Natural killer cell (primary cell): ENCODE data around the gene MTUS2. TPM values are rescaled to one million over a fixed set of nuclear protein-coding genes. Genes with fewer than 3 reads are reported as not detected.

Experiments used
- ATAC-seq, 3 donors: fragments of 150-1000 bp in 2 of 3; fragments of 200-7000 bp in 1 of 3; cut with Tn5 transposase; 1 replicate in 1 of 3; 2 replicates in 2 of 3; pipeline ENCODE4 v1.10.0; 2021; ENCODE audit warnings: mild to moderate bottlenecking in 2 of 3, moderate library complexity in 2 of 3
- DNase-seq, 2 donors: peaks; one replicate each; pipeline versions ENCODE4 v3.0.0 to v3.0.0-alpha.2; 2013 to 2021; ENCODE audit warnings: mixed read lengths in 1 of 2
- H3K27ac ChIP-seq: one replicate; pipeline ENCODE4 v1.5.1; 2013; ENCODE audit warnings: mild to moderate bottlenecking, low read length
- H3K27me3 ChIP-seq: one replicate; pipeline ENCODE4 v1.6.1; 2013; ENCODE audit warnings: low read length; ENCODE audit not compliant: control insufficient read depth, insufficient read depth
- H3K36me3 ChIP-seq: one replicate; pipeline ENCODE4 v1.6.1; 2013; ENCODE audit warnings: low read length; ENCODE audit not compliant: control insufficient read depth, insufficient read depth
- H3K4me1 ChIP-seq: one replicate; pipeline ENCODE4 v1.6.1; 2013; ENCODE audit warnings: low read length; ENCODE audit not compliant: control insufficient read depth, insufficient read depth
- H3K4me3 ChIP-seq: one replicate; pipeline ENCODE4 v1.5.1; 2013; ENCODE audit warnings: low read length
- H3K9me3 ChIP-seq: one replicate; pipeline ENCODE4 v1.6.1; 2013; ENCODE audit warnings: low read length; ENCODE audit not compliant: control insufficient read depth, insufficient read depth
- H3K27ac Mint-ChIP-seq, 2 donors: one replicate each; pipeline ENCODE4 v1.8.0; 2022; ENCODE audit warnings: mild to moderate bottlenecking in 2 of 2, mixed read lengths in 2 of 2, moderate library complexity in 1 of 2
- H3K27me3 Mint-ChIP-seq, 2 donors: one replicate each; pipeline ENCODE4 v1.8.0; 2022; ENCODE audit warnings: low read depth in 2 of 2, mixed read lengths in 2 of 2
- H3K36me3 Mint-ChIP-seq: one replicate; pipeline ENCODE4 v1.8.0; 2022; ENCODE audit warnings: mixed read lengths
- H3K4me1 Mint-ChIP-seq, 2 donors: one replicate each; pipeline ENCODE4 v1.8.0; 2022; ENCODE audit warnings: mixed read lengths in 2 of 2
- H3K4me3 Mint-ChIP-seq: one replicate; pipeline ENCODE4 v1.8.0; 2022; ENCODE audit warnings: mild to moderate bottlenecking, moderate library complexity, mixed read lengths
- H3K9me3 Mint-ChIP-seq, 2 donors: one replicate each; pipeline ENCODE4 v1.8.0; 2022; ENCODE audit warnings: mixed read lengths in 2 of 2
- WGBS: methylation state at CpG from one replicate; pipeline ENCODE4 v1.1.7; 2013; ENCODE audit warnings: missing lambda C conversion rate; ENCODE audit not compliant: insufficient coverage; 5-methylcytosine and 5-hydroxymethylcytosine counted together
- intact Hi-C: fragments of 100-400 bp; cut with micrococcal nuclease; formaldehyde crosslinking; loops from one replicate; pipeline ENCODE4 v1.14.2; 2022
- total RNA-seq, 4 donors: library from RNA; stranded (reverse); fragments of 120-200 nt in 1 of 4; gene quantifications; one replicate each; pipeline versions ENCODE4 v1.2.3 to v1.2.4, GENCODE V29; 2013 to 2022
- TF ChIP-seq, protein P1 (sequence below): fragments of 200-600 bp; IDR thresholded peaks from one replicate; pipeline ENCODE4 v1.8.0; 2022; ENCODE audit warnings: antibody characterized with exemption

Gene MTUS2
- total RNA-seq, 3 donors from 2014 or later (not counting 1 experiment from before 2014, with no cell fraction given): not detected

DNA sequence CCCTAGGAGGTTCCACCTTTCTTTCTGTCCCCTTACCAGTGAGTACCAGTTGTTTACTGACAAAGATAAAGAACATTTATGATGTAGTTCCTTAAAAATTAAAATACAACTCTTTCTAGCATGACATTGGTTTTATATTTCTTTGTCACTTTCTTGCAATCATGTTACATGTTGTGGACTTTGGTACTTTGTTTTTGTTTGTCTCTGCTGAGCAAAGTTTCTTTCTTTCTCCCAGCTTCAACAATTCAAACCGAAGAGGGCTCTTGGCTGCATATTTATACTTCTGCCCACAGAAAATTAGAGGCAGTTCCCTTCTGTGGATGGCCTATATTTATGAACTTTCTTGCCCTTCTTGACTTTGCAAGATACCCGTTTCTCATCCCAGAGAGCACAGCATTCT lies 201.2 kb downstream of the MTUS2 start:
- no peak for ATAC-seq
- H3K27me3 Mint-ChIP-seq: no peaks in the 10 kb centered on the region
- WGBS: 63% methylated on average over 2 of the region's 2 CpGs
- H3K27ac ChIP-seq: no peak overlapping the region
- no peaks in the 10 kb centered on the region for H3K9me3 ChIP-seq
- no peaks in the 10 kb centered on the region for H3K36me3 ChIP-seq
- H3K9me3 Mint-ChIP-seq: peaks cover 3 to 15% of the 10 kb centered on the region in 2 donors
- no peak overlapping the region for H3K4me3 Mint-ChIP-seq
- no peaks in the 10 kb centered on the region for H3K27me3 ChIP-seq
- no peaks in the 10 kb centered on the region for H3K4me1 ChIP-seq
- H3K36me3 Mint-ChIP-seq: no peaks in the 10 kb centered on the region
- no peak overlapping the region for H3K27ac Mint-ChIP-seq
- TF ChIP-seq, protein P1, sequence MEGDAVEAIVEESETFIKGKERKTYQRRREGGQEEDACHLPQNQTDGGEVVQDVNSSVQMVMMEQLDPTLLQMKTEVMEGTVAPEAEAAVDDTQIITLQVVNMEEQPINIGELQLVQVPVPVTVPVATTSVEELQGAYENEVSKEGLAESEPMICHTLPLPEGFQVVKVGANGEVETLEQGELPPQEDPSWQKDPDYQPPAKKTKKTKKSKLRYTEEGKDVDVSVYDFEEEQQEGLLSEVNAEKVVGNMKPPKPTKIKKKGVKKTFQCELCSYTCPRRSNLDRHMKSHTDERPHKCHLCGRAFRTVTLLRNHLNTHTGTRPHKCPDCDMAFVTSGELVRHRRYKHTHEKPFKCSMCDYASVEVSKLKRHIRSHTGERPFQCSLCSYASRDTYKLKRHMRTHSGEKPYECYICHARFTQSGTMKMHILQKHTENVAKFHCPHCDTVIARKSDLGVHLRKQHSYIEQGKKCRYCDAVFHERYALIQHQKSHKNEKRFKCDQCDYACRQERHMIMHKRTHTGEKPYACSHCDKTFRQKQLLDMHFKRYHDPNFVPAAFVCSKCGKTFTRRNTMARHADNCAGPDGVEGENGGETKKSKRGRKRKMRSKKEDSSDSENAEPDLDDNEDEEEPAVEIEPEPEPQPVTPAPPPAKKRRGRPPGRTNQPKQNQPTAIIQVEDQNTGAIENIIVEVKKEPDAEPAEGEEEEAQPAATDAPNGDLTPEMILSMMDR: no peak
- intact Hi-C loops: no loop called here
- H3K4me1 Mint-ChIP-seq: no peaks in the 10 kb centered on the region
- DNase-seq: no peak
- no peak overlapping the region for H3K4me3 ChIP-seq

DNA sequence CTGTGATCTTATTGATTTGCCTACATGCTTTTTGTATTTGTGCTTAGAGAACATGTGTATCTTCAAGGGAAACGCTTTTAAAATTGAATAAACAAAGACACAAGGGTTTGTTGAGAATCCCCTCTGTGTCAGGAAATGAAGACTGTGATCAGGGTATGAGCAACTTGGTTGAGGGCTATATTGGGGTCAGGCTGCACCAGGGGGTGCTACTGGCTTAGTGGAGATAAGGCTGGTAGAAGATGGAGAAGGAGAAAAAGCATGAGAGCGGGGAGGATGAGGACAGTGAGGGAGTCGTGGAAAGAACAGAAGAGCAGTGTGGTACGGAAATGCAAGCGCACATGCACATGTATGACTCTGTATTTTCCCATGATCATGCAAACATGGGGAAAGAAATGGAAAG lies 201.6 kb downstream of the MTUS2 start:
- TF ChIP-seq, protein P1: no peak
- no peak overlapping the region for H3K27ac Mint-ChIP-seq
- Histone ChIP-seq H3K36me3 (no peaks in the 10 kb centered on the region), H3K4me1 (no peaks in the 10 kb centered on the region), H3K4me3 (no peak overlapping the region), H3K27ac (no peak overlapping the region), H3K9me3 (no peaks in the 10 kb centered on the region), H3K27me3 (no peaks in the 10 kb centered on the region)
- intact Hi-C loops: no loop called here
- H3K36me3 Mint-ChIP-seq: no peaks in the 10 kb centered on the region
- H3K4me3 Mint-ChIP-seq: no peak overlapping the region
- no peaks in the 10 kb centered on the region for H3K27me3 Mint-ChIP-seq
- WGBS: 94% methylated on average over 5 of the region's 5 CpGs
- DNase-seq (no peak), ATAC-seq (no peak)
- H3K9me3 Mint-ChIP-seq: peaks cover 3 to 15% of the 10 kb centered on the region in 2 donors
- H3K4me1 Mint-ChIP-seq: no peaks in the 10 kb centered on the region

DNA sequence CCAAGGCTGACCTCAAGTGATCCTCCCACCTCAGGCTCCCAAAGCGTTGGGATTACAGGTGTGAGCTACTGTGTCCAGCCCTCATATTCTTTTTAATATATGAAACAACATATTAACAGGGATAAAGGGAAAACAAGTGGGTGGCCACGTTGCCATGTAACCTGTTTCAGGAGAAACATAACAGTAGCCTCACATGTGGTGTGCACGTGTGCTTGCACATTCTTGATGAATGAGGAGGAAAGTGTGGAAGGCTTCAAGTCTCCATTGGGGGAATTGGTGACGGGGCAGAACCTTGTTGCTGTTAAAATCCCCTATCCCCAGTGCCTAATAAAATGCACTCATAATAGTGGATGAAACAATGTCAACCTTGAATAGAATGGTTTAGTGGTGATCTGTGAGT lies 202.3 kb downstream of the MTUS2 start:
- Histone ChIP-seq H3K36me3 (no peaks in the 10 kb centered on the region), H3K4me1 (no peaks in the 10 kb centered on the region), H3K27me3 (no peaks in the 10 kb centered on the region), H3K27ac (no peak overlapping the region), H3K9me3 (no peaks in the 10 kb centered on the region), H3K4me3 (no peak overlapping the region)
- no peak for DNase-seq
- TF ChIP-seq, protein P1: no peak
- H3K27me3 Mint-ChIP-seq: no peaks in the 10 kb centered on the region
- no peak overlapping the region for H3K27ac Mint-ChIP-seq
- no peaks in the 10 kb centered on the region for H3K4me1 Mint-ChIP-seq
- WGBS: 81% methylated on average over 3 of the region's 4 CpGs
- H3K4me3 Mint-ChIP-seq: no peak overlapping the region
- H3K36me3 Mint-ChIP-seq: no peaks in the 10 kb centered on the region
- intact Hi-C loops: no loop called here
- peaks cover 3 to 15% of the 10 kb centered on the region in 2 donors for H3K9me3 Mint-ChIP-seq
- ATAC-seq: no peak

DNA sequence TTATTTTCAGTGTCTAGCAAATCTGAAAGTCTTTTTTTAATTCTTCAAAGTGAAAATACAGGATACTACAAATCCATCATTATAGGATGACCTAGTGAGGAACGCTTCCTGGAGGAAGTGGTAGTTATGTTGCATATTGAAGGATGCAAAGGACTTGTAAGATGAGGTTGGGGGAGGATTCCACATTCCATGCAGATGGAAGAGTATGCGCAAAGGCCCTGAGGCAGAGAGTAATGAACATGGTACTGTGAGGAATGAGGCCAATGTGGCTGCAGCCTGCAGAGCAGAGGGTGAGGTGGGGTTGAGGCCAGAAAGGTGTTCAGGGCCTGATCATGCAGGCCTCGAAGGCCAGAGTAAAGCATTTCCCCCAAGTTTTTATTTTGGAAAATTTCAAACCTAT lies 202.8 kb downstream of the MTUS2 start:
- intact Hi-C loops: no loop called here
- 96% methylated on average over 2 of the region's 3 CpGs for WGBS

More for the DNA sequence above, 202.8 kb downstream of the MTUS2 start:
- TF ChIP-seq, protein P1: no peak
- ATAC-seq (no peak), DNase-seq (no peak)
- Mint-ChIP-seq H3K4me3 (no peak overlapping the region), H3K27ac (no peak overlapping the region), H3K4me1 (no peaks in the 10 kb centered on the region), H3K9me3 (peaks cover 3 to 13% of the 10 kb centered on the region in 2 donors), H3K36me3 (no peaks in the 10 kb centered on the region), H3K27me3 (no peaks in the 10 kb centered on the region)
- Histone ChIP-seq H3K9me3 (no peaks in the 10 kb centered on the region), H3K4me3 (no peak overlapping the region), H3K27me3 (no peaks in the 10 kb centered on the region), H3K36me3 (no peaks in the 10 kb centered on the region), H3K4me1 (no peaks in the 10 kb centered on the region), H3K27ac (no peak overlapping the region)
